ENCODE results near the gene STN1.
"Not testable (repeated sequence)": the region's sequence is repeated elsewhere in the genome, so short reads cannot be mapped to it uniquely, and the experiment has no call there.

STN1 gene

GRCh38 chr10:103856797-103857170 is 61.2 kb downstream of the STN1 start:
- no peak for DNase-seq

DNA sequence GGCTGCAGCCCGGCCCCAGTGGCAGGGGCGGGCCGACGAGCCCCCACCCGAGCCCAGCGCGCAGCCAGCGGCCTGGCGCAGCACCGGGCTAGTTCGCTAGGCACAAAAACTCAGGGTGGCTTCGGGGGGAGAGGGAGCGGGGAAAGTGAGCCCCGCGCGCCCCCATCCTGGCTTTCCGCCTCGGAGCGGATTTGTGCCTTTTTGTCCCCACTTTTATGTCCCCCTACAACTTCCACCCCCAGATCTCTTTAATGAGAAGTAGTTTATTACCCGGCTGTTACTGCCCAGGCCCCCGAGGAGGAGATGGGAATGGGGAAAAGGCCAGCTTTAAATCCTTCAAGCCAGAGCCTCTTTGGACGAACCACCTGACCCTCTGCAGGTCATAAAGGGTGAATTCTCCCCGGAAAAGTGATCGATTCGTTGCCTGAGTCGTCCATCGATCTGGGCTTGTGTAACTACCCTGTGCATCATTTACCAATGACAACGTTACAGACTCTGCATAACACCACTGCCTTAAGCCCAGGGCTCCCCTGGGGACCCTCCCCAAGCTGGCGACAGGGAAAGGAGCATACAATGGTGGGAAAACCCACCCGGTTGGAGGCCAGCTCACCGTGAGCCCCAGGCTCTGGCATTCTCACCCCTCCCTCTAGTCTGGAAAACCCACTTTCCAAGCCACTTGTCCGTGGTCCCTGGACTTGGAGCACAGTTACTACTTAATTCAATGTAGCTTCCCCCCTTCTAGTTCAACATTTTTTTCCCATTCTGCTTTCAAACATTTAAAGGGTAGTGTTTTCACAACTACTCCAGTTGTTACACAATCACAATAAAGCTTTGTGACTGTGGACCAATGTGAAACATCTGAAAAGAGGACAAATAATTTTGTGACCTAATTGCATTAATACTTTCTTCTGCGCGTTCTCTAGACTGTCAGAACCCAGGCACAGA is 61.9 kb downstream of the STN1 start:
- no peak for DNase-seq

GRCh38 chr10:103855424-103855823 is 62.6 kb downstream of the STN1 start, which contains the start of gene SH3PXD2A:
Gene SH3PXD2A, minus strand, starts transcription at chr10:103855576. Its CDS starts 310 bp downstream, at chr10:103855266.
- no peak for DNase-seq

- no peak for DNase-seq
Measured at GRCh38 chr10:103854686-103855391, 63.1 kb downstream of the STN1 start.

GRCh38 chr10:103854265-103854685 is 63.7 kb downstream of the STN1 start:
- no peak for DNase-seq

GRCh38 chr10:103853428-103854264 is 64.3 kb downstream of the STN1 start:
- DNase-seq, result no peak

DNA sequence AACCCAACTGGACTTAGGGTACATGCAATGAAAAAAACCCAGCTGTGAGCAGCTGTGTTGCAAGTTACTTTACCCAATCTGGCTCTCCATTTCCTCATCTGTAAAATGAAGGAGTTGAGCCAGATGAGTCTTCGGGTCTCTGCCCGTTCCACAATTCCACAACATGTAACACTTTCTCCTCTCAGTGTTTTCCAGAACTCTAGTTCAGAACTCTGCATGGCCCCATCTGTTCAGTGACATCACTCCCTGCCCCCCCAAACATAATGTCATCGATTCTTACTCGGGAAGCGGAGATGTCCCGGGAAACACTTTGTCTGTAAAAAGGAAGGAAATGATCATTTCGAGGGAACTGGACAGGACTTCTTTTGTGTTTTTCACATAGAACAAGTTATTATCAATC is 65.1 kb downstream of the STN1 start:
- DNase-seq, result no peak

DNA sequence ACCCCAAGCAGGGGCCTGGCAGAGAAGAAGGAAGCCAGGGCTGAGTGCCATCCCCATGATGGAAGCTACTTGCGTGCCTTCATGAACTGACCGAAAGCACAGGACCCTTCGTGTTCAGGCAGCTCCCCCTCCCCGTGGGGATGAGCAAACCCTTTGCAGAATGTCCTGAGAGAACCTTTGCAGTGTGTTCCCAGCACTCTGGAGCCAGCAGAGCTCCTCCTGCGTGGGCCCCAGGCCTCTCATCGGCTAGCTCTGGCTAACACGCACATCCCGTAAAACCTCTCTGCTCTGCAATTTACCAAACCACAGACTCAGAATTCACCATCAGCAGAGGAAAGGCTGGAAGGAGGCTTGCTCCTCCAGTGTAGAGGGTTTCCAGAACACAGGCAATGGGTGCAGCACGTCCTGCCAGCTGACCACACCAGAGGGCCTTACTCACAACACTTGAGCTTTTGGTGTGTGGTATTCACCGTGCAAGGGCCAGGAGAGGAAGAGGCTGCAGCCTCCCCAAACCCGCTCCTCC is 65.7 kb downstream of the STN1 start:
- no peak for DNase-seq

- DNase-seq, result no peak
Measured at GRCh38 chr10:103851261-103851660, 66.7 kb downstream of the STN1 start.

DNA sequence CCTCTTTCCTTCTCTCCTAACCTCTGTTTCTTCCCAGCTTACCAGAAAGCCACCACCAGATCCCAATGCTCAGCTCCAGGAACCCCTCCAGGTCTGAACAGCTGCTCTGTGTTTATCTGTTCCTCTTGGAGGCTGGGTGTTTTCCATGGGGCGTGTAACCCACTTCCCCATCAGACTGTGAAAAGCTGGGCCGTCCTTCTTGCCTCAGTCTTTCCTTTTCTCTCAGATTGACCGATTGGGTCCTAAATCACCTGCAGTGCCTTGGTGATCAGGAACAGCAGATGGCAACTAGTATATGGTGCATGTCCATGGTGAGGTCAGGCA is 67.5 kb downstream of the STN1 start:
- no peak for DNase-seq

- no peak for DNase-seq
Measured at GRCh38 chr10:103849880-103850571, 68.0 kb downstream of the STN1 start.

- DNase-seq, result no peak
Measured at GRCh38 chr10:103849212-103849877, 68.6 kb downstream of the STN1 start.

GRCh38 chr10:103847909-103848468 is 70.0 kb downstream of the STN1 start:
- no peak for DNase-seq

GRCh38 chr10:103847346-103847745 is 70.6 kb downstream of the STN1 start:
- DNase-seq, result no peak

DNA sequence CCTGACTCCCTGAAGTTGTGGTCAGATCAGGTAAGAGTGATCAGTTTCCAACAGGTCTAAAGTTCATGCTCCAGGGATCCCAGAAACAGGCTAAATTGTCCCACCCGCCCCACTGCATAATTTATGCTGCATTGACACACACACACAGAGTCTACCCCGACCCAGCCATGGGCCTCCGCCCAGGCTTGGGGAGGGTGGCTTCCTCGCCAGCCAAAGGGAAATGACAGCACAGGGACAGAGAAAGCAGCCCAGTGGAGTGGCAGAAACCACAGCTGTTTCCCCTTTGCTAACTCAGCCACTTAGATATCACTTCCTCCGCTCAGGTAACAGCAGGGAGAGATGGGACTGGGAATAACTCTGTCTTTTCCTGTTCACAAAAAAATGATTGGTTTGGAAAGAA is 72.0 kb downstream of the STN1 start:
- no peak for DNase-seq

DNA sequence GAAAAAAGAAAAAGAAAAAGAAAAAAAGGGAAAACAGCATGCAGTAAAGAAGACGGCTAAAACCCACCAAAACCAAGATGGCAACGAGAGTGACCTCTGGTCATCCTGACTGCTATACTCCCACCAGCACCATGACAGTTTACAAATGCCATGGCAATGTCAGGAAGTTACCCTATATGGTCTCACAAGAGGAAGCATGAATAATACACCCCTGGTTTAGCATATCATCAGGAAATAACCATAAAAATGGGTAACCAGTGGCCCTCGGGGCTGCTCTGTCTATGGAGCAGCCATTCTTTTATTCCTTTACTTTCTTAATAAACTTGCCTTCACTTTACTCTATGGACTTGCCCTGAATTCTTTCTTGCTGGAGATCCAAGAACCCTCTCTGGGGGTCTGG is 72.6 kb downstream of the STN1 start:
- not testable (repeated sequence) for DNase-seq

DNA sequence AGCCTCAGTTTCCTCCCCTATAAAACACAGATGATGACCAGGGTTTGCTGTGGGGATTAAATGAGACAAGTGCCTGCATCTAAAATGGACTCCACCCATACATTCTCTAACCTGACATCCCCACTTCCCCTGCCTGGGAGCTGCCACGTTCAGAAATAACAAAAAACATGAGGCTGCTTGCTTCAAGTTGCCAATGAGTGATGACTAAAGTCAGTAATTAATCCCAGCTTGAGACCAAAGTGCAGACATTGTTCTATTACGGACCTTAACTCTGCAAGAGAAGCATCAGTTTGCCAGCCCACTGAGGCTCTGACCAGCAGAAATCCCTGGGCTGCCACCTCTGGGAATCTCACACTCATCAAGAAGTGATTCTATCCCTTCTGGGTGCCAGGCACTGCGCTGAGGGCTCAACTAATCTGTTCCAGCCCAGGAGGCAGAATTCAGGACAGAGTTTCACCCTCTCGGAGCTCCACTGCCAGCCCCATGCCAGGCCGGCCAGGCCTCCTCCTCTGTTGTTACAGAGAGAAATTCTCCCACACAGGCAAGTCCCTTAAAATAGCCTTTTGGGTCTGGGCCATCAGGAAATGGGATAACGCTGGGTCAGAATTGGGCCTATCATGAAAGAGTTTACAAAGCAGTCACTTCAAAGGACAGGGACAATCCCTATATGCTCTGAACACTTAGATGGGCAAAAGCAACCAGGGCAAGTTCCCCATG is 74.0 kb downstream of the STN1 start:
- DNase-seq, result no peak

GRCh38 chr10:103843045-103843444 is 74.9 kb downstream of the STN1 start:
- no peak for DNase-seq

DNA sequence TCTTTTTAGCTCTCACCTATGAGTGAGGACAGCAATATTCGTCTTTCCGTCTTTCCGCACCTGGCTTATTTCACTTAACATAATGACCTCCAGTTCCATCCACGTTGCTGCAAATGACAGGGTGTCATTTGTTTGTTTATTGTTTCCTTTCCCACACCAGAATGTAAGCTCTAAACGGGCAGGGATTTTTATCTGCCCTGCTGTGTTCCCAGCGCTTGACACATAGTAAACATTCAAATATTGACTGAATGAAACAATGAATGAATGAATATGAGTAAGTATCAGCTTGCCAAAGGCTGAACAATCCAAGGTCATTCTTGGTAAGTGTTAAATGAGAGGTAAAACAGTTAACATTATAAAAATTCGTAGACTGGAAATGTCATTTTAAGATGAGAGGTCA is 75.4 kb downstream of the STN1 start:
- no peak for DNase-seq

DNA sequence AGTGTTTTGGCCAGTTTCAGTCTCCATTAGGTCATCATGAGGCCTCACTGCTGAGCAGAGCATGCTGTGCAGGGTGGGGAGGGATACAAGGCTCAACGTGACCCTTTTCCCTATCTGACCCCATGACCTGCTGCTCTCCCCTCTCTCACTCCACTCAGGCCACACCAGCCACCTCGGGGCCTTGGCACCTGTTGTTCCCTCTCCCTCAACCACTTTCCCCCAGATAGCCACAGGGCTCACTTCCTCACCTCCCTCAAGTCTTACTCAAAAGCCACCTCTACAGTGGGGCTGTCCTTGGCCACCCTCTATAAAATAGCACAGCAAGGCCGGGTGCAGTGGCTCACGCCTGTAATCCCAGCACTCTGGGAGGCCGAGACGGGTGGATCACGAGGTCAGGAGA is 76.5 kb downstream of the STN1 start:
- no peak for DNase-seq

- DNase-seq, result no peak
Measured at GRCh38 chr10:103840740-103841070, 77.3 kb downstream of the STN1 start.

All from COR-L47 (cell line).